DMS53 treated with DMSO at 0.1 percent for 48 hours (cell line): ENCODE data around the gene DNAH2.
A peak's percentile ranks its signal among the peaks of the same experiment; 100 is the strongest.

ENCODE experiments used
- DNase-seq: peaks from one replicate; lab custom pipeline; 2025; ENCODE audit not compliant: unreplicated experiment; lab: John Stamatoyannopoulos, UW

DNAH2 gene

DNA sequence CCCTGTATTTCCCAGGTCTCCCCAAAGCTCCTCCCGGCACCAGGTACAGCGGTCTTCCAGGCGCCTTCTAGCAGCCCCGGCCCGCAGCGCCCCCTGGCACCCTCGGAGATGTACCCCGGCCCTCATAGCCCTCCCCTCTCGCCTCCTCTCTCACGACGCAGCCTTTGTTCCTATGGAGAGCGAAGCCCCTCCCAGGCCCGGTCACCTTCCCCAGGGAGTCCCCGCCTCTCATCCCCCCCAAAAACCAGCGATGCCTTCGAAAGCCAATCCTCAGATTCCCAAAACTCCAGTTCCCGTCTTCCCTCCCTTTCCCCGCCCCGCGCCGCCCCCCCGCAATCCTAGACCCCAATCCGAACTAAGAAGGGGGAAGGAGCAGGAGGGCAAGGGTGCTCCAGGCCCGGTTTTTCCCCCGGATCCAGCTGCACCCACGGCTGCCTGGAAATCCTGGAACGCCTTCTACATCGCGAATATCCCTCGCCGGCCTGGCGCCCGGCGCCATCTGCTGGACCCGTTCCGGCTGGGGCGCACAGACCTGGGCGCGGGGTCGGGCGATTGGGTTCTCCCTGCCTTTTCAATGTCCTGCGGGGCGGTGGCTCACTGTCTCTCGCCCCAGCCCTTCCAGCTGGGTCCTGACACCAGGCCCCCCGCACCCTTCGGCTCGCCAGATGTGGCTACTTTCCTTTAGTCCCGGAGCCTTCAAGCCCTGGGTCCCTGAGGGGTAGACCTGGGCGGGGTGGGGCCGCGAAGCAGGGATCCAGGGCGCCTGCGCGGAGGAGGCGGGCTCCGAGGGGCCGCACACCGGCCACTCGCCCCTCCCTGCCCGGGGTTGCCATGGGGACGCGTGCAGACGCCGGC is at the start of gene DNAH2:
TSS of gene DNAH2 (plus strand) at position 844 of the 855 bp plus-strand sequence. CDS start 1,991 bp downstream, outside the sequence.
- peak; percentile 82 for DNase-seq

DNA sequence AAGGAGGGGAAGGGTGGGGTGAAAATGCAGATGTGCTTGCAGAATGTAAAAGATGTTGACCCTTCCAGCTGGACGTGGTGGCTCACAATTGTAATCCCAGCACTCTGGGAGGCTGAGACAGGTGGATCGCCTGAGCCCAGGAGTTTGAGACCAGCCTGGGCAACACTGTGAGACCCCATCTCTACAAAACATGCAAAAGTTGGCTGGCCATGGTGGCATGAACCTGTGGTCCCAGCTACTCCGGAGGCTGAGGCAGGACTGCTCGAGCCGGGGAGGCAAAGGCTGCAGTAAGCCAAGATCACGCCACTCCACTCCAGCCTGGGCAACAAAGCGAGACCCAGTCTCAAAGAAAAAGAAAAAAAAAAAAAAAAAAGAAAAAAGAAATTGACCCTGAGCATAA is 49.1 kb upstream of the DNAH2 start:
- DNase-seq, result no peak

- no peak for DNase-seq
These were observed 44.3 kb upstream of the DNAH2 start for GRCh38 chr17:7673239-7673638.

GRCh38 chr17:7674934-7675333 is 42.6 kb upstream of the DNAH2 start:
- no peak for DNase-seq

DNA sequence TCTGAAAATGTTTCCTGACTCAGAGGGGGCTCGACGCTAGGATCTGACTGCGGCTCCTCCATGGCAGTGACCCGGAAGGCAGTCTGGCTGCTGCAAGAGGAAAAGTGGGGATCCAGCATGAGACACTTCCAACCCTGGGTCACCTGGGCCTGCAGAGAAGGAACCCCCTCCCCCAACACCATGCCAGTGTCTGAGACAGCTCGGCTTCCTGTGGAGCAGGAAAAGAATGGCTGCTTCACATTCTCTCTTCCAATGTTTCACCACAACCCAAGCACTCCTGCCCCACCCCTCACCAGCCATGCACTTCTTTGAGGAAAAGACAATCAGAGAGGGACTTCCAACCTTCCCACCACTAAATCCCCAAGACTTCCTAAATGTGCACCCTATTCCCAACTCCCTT is 41.0 kb upstream of the DNAH2 start:
- DNase-seq, result no peak

DNA sequence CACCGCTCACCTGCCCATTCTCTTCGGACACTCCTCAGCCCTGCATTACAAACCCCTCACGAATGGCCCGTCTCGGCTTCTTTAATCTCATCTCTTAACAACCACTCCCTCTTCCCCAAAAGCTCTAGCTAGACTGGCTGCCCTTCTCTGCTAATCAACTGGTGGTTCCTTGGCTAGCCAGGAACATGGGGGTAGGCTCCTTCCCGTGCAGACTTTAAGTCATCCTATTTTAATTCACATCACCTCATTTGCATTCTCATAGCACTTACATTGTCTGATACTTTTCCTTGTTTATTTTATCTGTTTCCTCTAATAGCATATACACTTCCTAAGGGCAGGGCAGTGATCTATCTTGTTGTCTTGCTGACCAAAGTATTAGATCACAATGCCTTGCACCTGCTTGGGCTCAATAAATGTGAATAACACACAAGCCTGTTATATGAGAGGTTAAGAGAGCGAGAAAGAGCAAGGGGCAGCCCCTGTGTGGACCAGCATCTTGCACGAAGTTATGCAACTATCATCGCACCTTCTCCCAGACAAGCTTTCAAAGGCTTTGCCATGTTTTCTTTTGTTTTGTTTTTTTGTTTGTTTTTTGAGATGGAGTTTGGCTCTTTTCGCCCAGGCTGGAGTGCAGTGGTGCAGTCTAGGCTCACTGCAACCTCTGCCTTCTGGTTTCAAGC is 40.0 kb upstream of the DNAH2 start:
- DNase-seq, result no peak

DNA sequence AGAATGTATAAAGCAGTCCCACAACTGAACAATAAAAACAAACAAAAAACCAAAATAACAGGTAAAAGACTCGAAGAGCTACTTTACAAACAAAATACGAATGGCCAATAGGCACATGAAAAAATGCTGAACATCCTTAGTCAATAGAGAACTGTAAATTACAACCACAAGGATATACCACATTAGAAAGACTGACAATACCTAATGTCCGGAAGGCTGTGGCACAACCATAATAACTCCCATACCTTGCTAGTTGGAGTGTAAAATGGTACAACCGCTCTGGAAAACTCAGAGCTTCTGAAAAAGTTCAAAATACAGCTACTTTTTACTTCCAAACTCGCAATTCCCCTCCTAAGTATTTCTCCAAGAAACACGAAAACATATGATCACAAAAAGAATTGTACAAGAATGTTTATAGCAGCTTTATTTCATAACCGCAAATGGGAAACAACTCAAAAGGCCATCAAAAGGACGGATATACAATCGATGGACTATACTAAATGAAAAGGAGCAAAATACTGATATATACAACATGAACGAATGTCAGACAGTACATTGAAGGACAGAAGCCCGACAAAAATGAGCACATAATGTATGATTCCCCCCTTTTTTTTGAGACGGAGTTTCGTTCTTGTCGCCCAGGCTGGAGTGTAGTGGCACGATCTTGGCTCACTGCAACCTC is 32.6 kb upstream of the DNAH2 start:
- no peak for DNase-seq

DNA sequence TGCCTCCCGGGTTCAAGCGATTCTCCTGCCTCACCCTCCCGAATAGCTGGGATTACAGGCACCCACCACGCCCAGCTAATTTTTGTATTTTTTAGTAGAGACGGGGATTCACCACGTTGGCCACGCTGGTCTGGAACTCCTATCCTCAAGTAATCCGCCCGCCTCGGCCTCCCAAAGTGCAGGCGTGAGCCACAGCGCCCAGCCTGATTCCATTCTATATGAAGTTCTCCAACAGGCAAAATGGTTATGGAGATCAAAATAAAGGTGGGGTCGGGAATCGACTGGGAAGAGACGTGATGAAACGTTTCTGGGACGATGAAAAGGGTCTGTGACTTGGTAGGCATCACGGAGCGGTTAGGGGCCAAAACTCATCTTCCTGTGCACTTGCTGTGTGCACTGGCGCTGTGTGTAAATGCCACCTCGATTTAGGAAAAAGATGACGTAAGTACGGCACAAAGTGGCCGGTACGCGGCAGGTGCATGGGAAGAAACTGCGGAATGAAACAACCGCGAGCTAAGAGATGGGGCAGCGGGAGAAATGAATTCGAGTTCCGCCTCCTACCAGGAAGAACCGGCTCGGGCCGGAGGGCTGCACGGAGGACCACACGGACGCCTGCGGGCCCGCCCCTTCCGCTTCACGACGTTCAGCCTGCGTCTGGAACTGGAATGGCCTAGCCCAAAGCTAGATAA is 31.9 kb upstream of the DNAH2 start:
- DNase-seq, result peak; percentile 98

- peak; percentile 92 for DNase-seq
These were observed 31.1 kb upstream of the DNAH2 start for GRCh38 chr17:7686222-7687071.

DNA sequence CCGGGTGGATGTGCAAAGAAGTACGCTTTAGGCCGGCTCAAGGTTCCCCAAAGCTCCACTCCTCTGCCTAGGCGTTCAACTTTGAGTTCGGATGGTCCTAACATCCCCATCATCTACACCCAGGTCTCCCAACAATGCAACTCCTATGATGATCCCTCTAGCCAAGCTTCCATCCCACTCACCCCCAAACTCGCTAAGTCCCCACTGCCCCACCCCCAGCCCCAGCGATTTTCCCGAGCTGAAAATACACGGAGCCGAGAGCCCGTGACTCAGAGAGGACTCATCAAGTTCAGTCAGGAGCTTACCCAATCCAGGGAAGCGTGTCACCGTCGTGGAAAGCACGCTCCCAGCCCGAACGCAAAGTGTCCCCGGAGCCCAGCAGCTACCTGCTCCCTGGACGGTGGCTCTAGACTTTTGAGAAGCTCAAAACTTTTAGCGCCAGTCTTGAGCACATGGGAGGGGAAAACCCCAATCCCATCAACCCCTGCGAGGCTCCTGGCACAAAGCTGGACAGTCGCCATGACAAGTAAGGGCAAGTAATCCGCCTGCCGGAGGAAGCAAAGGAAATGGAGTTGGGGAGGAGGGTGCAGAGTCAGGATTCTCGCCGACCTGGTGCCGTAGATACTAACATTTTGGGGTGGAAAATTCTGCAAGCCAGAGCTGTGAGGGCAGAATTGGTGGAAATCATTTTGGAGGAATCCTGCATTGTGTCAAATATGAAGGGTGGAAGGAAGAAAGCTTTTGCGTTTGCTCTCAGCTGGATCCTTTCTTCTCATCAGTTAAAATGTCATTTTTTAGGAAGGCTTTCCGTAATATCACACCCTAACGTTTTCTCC is 30.3 kb upstream of the DNAH2 start, which contains the start of gene TP53:
TSS of gene TP53 (minus strand) at position 419 of the 836 bp plus-strand sequence. CDS start 10,896 bp downstream, outside the sequence.
- DNase-seq, result peak; percentile 97

- peak; percentile 99 for DNase-seq
These were observed 29.4 kb upstream of the DNAH2 start, which contains the start of gene WRAP53 for GRCh38 chr17:7687908-7688807. WRAP53 (plus strand) TSS chr17:7688477; CDS start chr17:7688649, 172 bp downstream.

DNA sequence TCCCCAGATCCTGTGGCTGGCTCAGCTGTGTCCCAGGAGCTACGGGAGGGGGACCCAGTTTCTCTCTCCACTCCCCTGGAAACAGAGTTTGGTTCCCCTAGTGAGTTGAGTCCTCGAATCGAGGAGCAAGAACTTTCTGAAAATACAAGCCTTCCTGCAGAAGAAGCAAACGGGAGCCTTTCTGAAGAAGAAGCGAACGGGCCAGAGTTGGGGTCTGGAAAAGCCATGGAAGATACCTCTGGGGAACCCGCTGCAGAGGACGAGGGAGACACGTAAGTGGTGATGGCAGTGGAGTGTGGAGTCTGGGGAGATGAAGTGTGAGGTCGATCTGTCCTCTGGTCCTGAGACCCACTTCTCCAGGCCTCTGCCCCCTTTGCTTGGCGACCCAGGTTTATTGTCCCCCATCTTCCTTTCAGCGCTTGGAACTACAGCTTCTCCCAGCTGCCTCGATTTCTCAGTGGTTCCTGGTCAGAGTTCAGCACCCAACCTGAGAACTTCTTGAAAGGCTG is 28.7 kb upstream of the DNAH2 start:
- no peak for DNase-seq

- DNase-seq, result no peak
These were observed 22.0 kb upstream of the DNAH2 start for GRCh38 chr17:7695586-7695985.

DNA sequence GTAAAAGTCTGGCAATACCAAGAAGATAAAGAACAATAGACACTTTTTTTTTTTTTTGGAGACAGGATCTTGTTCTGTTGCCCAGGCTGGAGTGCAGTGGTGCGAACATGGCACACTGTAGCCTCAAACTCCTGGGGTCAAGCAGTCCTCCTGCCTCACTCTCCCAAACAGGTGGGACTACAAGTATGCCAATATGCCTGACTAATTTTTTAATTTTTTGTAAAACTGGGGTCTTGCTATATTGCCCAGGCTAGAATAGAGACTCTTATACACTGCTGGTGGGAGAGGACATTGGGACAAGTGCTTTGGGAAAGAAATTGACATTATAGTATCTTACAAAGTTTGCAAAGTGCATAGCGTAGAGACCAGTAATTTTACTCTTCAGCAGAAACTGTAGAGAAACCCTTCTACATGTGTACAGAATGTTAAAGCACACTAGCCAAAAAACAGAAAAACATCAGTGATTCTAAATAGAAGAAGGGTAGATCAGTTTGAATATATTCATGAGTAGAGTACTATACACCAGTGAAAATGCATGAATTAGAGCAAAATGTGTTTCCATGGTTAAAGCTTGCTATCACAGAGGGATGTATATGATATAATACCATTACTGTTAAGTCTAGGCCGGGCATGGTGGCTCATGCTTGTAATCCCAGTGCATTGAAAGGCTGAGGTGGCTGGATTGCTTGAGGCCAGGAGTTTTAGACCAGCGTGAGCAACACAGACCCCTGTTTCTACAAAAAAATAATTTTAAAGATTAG is 19.5 kb upstream of the DNAH2 start:
- no peak for DNase-seq

DNA sequence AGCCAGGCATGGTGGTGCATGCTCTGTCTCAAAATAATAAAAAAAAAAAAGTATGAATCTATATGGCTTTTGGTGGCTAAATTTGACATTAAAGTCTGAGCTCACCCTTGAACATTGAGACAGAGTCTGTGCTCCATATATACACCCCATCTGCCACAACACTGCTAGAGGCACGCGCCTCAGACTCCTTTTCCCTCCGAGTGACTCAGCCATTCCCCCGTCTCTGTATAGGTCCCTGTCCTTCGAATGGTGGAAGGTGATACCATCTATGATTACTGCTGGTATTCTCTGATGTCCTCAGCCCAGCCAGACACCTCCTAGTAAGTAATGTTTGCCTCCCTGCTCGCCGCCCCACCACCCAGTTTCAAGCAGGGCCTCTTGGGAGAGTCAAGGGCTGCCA is 17.0 kb upstream of the DNAH2 start:
- no peak for DNase-seq

GRCh38 chr17:7701681-7702080 is 15.9 kb upstream of the DNAH2 start:
- no peak for DNase-seq

- DNase-seq, result no peak
These were observed 14.8 kb upstream of the DNAH2 start for GRCh38 chr17:7702776-7703175.
